Measurements from ENCODE around the gene CEP68.
"Not testable (repeated sequence)": the region's sequence is repeated elsewhere in the genome, so short reads cannot be mapped to it uniquely, and the experiment has no call there.

The CEP68 gene

GRCh38 chr2:65079017-65079416, 22.8 kb downstream of the CEP68 start:
- no peak for DNase-seq (ENCODE audit: low read depth)

GRCh38 chr2:65081232-65081685, 25.0 kb downstream of the CEP68 start:
- no peak for DNase-seq (ENCODE audit: low read depth)

GRCh38 chr2:65085148-65085547, 28.9 kb downstream of the CEP68 start:
- no peak for DNase-seq (ENCODE audit: low read depth)

- no peak for DNase-seq (ENCODE audit: low read depth)
These were observed 36.6 kb downstream of the CEP68 start for GRCh38 chr2:65092791-65093190.

- DNase-seq (ENCODE audit: low read depth), result no peak
These were observed 37.0 kb downstream of the CEP68 start for GRCh38 chr2:65093211-65093610.

GRCh38 chr2:65096948-65097347, 40.7 kb downstream of the CEP68 start:
- DNase-seq (ENCODE audit: low read depth), result no peak

- DNase-seq (ENCODE audit: low read depth), result no peak
These were observed 41.6 kb downstream of the CEP68 start for GRCh38 chr2:65097844-65098243.

GRCh38 chr2:65098741-65099140, 42.5 kb downstream of the CEP68 start:
- no peak for DNase-seq (ENCODE audit: low read depth)

GRCh38 chr2:65101071-65101470, 44.9 kb downstream of the CEP68 start:
- no peak for DNase-seq (ENCODE audit: low read depth)

GRCh38 chr2:65103013-65103715, 46.9 kb downstream of the CEP68 start:
- no peak for DNase-seq (ENCODE audit: low read depth)

GRCh38 chr2:65107530-65107929, 51.3 kb downstream of the CEP68 start:
- DNase-seq (ENCODE audit: low read depth), result no peak

GRCh38 chr2:65108780-65109179, 52.6 kb downstream of the CEP68 start:
- DNase-seq (ENCODE audit: low read depth), result no peak

- no peak for DNase-seq (ENCODE audit: low read depth)
These were observed 56.4 kb downstream of the CEP68 start for GRCh38 chr2:65112633-65113032.

GRCh38 chr2:65113229-65113628, 57.0 kb downstream of the CEP68 start:
- DNase-seq (ENCODE audit: low read depth), result no peak

GRCh38 chr2:65113816-65114215, 57.6 kb downstream of the CEP68 start:
- no peak for DNase-seq (ENCODE audit: low read depth)

GRCh38 chr2:65114921-65115320, 58.7 kb downstream of the CEP68 start:
- no peak for DNase-seq (ENCODE audit: low read depth)

- no peak for DNase-seq (ENCODE audit: low read depth)
These were observed 60.4 kb downstream of the CEP68 start for GRCh38 chr2:65116645-65117044.

GRCh38 chr2:65120990-65121693, 64.9 kb downstream of the CEP68 start:
- no peak for DNase-seq (ENCODE audit: low read depth)

GRCh38 chr2:65122313-65122712, 66.1 kb downstream of the CEP68 start:
- DNase-seq (ENCODE audit: low read depth), result no peak

- not testable (repeated sequence) for DNase-seq (ENCODE audit: low read depth)
These were observed 69.2 kb downstream of the CEP68 start for GRCh38 chr2:65125457-65125856.

GRCh38 chr2:65128297-65129190, 72.3 kb downstream of the CEP68 start:
- no peak for DNase-seq (ENCODE audit: low read depth)

- DNase-seq (ENCODE audit: low read depth), result peak; percentile 24
These were observed 73.1 kb downstream of the CEP68 start for GRCh38 chr2:65129286-65129825.

Measured in activated T-cell treated with anti-CD3 and anti-CD28 coated beads for 1 hour (primary cell).